ENCODE measurements around the gene KATNBL1.
"Not testable (repeated sequence)": the region's sequence is repeated elsewhere in the genome, so short reads cannot be mapped to it uniquely, and the experiment has no call there.

KATNBL1 gene

DNA sequence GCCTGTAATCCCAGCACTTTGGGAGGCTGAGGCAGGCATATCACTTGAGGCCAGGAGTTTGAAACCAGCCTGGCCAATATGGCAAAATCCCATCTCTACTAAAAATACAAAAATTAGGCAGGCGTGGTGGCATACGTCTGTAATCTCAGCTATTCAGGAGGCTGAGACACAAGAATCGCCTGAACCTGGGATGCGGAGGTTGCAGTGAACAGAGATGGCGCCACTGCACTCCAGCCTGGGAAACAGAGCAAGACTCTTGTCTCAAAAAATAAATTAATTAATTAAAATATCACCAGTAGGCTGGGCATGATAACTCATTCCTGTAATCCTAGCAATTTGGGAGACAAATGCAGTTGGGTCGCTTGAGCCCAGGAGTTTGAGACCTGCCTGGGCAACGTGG is 16.6 kb downstream of the KATNBL1 start:
- not testable (repeated sequence) for DNase-seq

DNA sequence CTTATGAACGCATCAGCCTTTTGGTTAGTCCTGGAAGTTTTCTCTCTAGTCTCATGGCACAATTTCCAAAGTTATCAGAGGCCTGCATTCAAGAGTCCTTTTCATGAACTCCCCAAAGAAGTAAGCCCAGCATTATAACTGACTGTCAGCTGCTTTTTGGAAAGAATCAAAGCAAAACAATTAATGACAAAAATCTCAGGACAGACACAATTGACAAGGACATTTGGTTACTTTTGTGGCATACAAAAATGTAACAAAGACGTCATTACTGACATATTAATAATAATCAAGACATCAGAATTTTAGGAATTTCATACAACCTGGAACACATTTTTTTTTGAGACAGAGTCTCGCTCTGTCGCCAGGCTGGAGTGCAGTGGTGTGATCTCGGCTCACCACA is 21.2 kb downstream of the KATNBL1 start:
- DNase-seq: no peak

GRCh38 chr15:34185666-34186065 is 24.2 kb downstream of the KATNBL1 start:
- no peak for DNase-seq

DNA sequence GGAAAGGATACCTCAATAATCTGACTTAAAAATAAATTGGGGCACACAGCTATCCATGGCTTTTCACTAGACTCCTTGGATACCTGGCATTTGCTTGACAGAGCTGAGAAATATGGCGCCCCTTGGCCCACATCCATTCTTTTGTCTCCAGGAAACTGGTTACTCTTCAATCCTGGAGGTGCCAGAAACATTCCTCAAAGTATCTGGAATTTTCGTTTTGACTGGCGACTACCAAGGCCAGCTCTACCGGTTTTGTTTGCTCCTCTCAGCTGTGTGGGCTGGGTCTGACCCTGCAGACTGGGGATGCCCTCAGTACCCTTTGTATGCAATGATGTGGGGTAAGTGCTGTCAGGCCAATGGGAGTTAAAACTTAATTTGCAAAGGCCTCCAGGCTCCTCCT is 27.0 kb downstream of the KATNBL1 start:
- no peak for DNase-seq

- DNase-seq: no peak
Measured at GRCh38 chr15:34179234-34179633, 30.7 kb downstream of the KATNBL1 start.

DNA sequence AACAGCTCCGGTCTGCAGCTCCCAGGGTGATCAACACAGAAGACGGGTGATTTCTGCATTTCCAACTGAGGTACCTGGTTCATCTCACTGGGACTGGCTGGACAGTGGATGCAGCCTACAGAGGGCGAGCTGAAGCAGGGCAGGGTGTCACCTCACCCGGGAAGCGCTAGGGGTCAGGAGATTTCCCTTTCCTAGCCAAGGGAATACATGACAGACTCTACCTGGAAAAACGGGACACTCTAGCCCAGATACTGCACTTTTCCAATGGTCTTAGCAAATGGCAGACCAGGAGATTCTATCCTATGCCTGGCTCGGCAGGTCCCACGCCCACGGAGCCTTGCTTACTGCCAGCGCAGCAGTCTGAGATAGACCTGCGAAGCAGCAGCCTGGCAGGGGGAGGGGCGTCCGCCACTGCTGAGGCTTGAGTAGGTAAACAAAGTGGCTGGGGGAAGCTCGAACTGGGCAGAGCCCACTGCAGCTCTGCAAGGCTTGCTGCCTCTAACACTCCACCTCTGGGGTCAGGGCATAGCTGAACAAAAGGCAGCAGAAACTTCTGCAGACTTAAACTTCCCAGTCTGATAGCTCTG is 43.8 kb downstream of the KATNBL1 start:
- not testable (repeated sequence) for DNase-seq

- peak in 1 of 3 experiments; percentile 2 for DNase-seq
Measured at GRCh38 chr15:34161329-34161963, 48.5 kb downstream of the KATNBL1 start.

- no peak for DNase-seq
Measured at GRCh38 chr15:34160735-34161134, 49.2 kb downstream of the KATNBL1 start.

DNA sequence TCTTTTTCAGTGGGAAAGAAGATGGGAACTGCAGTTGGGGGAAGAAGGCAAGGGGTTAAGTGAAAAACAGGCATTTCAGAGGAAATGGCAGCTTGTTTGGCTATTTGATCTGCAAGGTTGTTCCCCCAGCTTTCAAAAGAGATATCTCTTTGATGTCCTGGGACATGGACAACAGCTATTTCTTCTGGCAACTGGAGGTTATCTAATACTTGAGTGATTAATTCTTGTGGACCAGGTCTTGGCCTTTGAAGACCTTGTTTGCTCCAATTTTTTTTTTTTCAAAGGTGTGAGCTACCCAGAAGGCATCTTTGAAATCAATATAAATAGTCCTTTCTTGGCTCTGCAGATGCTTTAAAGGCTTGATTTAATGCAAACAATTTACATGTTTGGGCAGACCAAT is 51.5 kb downstream of the KATNBL1 start:
- DNase-seq: no peak

- DNase-seq: no peak
Measured at GRCh38 chr15:34155859-34156258, 54.0 kb downstream of the KATNBL1 start.

GRCh38 chr15:34154725-34155204 is 55.1 kb downstream of the KATNBL1 start:
- no peak for DNase-seq

DNA sequence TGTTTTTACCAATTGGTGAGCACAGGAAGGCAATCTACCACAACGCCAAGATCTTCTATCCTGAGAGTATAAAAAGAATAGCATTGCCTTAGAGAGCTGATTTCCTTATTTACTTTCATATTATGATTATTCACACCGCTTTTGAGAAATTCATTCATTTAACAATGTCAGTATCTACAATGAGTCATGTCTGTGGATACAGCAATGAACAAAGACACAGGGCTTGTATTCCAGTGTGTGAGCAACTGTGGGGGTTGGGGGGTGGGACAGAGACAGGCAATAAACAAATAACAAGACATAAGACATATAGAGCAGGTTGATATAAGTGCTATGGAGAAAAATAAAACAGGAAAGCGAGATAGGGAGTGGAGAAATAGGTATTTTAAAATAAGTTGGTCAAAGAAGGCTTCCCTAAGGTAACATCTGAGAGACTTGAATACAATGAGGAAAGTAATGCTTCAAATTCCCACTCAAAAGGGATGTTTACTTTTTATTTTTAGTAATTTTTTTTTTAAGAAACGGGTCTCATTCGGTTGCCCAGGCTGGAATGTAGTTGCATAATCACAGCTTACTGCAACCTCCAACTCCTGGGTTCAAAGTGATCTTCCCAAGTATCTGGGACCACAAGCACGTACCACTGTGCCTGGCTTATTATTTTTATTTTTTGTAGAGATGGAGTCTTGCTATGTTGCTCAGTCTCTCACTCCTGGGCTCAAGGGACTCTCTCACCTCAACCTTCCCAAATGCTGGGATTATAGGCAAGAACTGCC is 62.3 kb downstream of the KATNBL1 start:
- DNase-seq: no peak

- no peak for DNase-seq
Measured at GRCh38 chr15:34133511-34133910, 76.4 kb downstream of the KATNBL1 start.

- DNase-seq: no peak
Measured at GRCh38 chr15:34132881-34133280, 77.0 kb downstream of the KATNBL1 start.

GRCh38 chr15:34128898-34129297 is 81.0 kb downstream of the KATNBL1 start:
- DNase-seq: no peak

DNA sequence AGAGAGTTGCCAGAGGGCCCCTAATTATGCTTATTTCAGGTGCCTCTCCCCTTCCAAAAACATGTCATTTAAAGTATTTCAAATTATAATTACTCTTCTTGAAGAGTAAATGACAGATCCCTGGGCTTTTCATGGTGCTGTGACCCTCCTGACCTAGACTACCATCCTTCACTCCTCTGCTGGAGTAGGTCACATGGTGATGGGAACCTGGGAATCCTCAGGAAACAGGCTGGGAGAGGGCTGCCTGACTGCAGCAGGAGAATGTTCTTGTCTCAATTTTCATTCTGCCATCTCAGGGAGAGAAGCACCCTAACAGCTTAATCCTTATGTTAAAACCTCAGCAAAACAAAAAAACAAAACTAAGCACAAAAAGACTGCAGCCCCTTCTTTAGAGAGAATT is 83.4 kb downstream of the KATNBL1 start:
- no peak for DNase-seq

DNA sequence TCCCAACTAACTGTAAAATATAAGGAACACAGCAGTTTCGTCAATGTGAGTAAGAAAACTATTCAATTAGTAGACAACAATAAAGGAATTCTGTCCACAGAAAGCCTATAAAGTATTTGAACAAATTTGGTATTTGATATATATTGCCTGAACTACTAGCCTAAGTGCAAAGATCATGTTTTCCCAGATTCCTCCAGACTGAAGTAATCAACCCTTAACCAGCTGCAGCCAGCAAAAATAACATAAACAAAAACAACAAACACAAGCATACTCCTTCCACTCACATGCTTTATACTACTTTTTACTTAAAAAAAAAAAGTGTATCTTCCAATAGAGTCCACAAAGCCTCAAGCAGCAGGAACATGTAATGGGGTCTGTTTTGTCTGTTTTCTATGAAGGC is 84.0 kb downstream of the KATNBL1 start:
- no peak for DNase-seq

- DNase-seq: no peak
Measured at GRCh38 chr15:34124651-34125050, 85.2 kb downstream of the KATNBL1 start.

DNA sequence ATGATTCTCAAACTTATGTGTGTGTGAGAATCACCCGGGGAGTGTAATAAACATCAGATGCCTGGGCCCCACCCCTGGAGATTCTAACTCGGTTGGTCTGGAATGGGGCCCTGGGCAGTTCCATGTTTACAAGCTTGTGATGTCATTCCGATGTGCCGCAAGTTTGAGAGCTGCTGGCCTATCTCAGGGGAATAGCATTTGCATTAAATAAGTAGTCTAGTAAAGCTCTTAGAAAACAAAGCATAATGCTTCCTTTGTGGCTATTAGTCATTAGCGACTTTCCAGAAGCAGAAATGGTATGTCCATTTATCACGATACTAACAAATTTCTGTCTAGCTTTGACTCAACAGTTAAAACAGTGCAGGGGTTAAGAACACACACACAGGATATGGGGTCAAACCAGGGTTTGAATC is 87.1 kb downstream of the KATNBL1 start:
- DNase-seq: no peak

DNA sequence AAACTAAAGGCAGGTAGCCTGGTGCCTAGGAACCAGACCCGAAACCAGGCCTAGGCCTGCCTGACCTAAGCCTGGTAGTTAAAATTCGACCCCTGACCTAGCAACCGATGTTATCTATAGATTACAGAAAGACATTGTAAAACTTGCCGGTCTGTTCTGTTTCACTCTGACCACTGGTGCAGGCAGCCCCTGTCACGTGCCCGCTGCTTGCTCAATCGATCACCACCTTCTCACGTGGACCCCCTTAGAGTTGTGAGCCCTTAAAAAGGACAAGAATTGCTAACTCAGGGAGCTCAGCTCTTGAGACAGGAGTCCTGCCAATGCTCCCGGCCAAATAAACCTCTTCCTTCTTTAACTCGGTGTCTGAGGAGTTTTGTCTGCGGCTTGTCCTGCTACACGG is 88.1 kb downstream of the KATNBL1 start:
- DNase-seq: not testable (repeated sequence)

- not testable (repeated sequence) for DNase-seq
Measured at GRCh38 chr15:34120420-34120819, 89.5 kb downstream of the KATNBL1 start.

GRCh38 chr15:34119291-34119690 is 90.6 kb downstream of the KATNBL1 start:
- DNase-seq: no peak

GRCh38 chr15:34116620-34117019 is 93.3 kb downstream of the KATNBL1 start:
- no peak for DNase-seq

DNA sequence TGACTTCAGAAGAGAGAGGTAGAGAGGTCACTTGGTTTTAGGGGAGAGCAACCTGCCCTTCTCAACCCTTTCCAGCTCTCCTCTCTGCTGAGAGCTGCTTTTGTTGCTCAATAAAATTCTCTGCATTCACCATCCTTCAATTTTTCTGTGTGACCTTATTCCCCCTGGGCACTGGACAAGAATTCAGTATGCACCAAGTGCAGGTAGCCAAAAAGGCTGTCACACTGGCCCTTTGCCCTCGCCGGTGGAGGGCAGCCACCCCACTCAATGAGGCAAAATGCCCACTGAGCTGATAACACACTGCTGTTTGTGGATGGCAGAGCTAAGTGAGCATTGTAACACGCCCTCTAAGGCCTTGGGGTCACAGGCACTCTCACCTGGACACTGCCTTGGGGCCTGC is 95.2 kb downstream of the KATNBL1 start:
- DNase-seq: no peak

Data from NCI-H1417 (cell line).